ENCODE results near the gene SNRK.

GRCh38 chr3:43366885-43367284, 80.5 kb downstream of the SNRK start:
- TF ChIP-seq CTCF (IDR thresholded peaks at IDR 0.05) (no peak), POLR2A (IDR thresholded peaks at IDR 0.05) (no peak)

Data from testis (tissue), 2 donors.